ENCODE measurements around the gene RAB40A. TPM values are rescaled to one million over a fixed set of nuclear protein-coding genes. Genes with fewer than 3 reads are reported as not detected.
"Not testable (repeated sequence)": the region's sequence is repeated elsewhere in the genome, so short reads cannot be mapped to it uniquely, and the experiment has no call there.

The RAB40A gene
- total RNA-seq, 1 experiment from 2014 or later: 1.0 TPM

- no TSS peak for BruUV-seq (replicated peaks)
These were observed 16.0 kb downstream of the RAB40A start for GRCh38 chrX:103503163-103503852.

GRCh38 chrX:103498786-103499185 is 20.5 kb downstream of the RAB40A start:
- no peak overlapping the region for H3K4me2 ChIP-seq
- intact Hi-C loops (cut with micrococcal nuclease; ENCODE audit: unreplicated experiment): no loop called here
- H4K20me1 ChIP-seq (ENCODE audit: insufficient read depth): no peaks in the 10 kb centered on the region
- H3F3A ChIP-seq (ENCODE audit: insufficient read depth, low read depth): no peaks in the 10 kb centered on the region
- CTCF ChIA-PET: no interaction called here
- H2AFZ ChIP-seq: no peak overlapping the region
- BruUV-seq (replicated peaks): no TSS peak
- no peaks in the 10 kb centered on the region for H3K36me3 ChIP-seq (ENCODE audit: low read depth)
- no peaks in the 10 kb centered on the region for H3K27me3 ChIP-seq (ENCODE audit: insufficient read depth, low read depth)
- no peak overlapping the region for H3K4me3 ChIP-seq
- POLR2A ChIA-PET (ENCODE audit: unreplicated experiment): no interaction called here
- H3K9me2 ChIP-seq (ENCODE audit: insufficient read depth): no peaks in the 10 kb centered on the region
- no peaks in the 10 kb centered on the region for H3K9me3 ChIP-seq (ENCODE audit: insufficient read depth, low read depth)
- DNase-seq: no peak
- H3K27ac ChIP-seq: no peak overlapping the region
- no peaks in the 10 kb centered on the region for H3K79me2 ChIP-seq (ENCODE audit: low read depth)
- H3K4me1 ChIP-seq (replicated peaks; ENCODE audit: insufficient read depth): no peaks in the 10 kb centered on the region
- no peak for TF ChIP-seq EZH2 (IDR thresholded peaks at IDR 0.05; ENCODE audit: low read depth)
- TF ChIP-seq, protein P1, sequence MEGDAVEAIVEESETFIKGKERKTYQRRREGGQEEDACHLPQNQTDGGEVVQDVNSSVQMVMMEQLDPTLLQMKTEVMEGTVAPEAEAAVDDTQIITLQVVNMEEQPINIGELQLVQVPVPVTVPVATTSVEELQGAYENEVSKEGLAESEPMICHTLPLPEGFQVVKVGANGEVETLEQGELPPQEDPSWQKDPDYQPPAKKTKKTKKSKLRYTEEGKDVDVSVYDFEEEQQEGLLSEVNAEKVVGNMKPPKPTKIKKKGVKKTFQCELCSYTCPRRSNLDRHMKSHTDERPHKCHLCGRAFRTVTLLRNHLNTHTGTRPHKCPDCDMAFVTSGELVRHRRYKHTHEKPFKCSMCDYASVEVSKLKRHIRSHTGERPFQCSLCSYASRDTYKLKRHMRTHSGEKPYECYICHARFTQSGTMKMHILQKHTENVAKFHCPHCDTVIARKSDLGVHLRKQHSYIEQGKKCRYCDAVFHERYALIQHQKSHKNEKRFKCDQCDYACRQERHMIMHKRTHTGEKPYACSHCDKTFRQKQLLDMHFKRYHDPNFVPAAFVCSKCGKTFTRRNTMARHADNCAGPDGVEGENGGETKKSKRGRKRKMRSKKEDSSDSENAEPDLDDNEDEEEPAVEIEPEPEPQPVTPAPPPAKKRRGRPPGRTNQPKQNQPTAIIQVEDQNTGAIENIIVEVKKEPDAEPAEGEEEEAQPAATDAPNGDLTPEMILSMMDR (conservative IDR thresholded peaks at IDR 0.05): no peak

More at GRCh38 chrX:103503163-103503852, 16.0 kb downstream of the RAB40A start:
- Histone ChIP-seq H3K27me3 (ENCODE audit: insufficient read depth, low read depth) (no peaks in the 10 kb centered on the region), H3K4me1 (replicated peaks; ENCODE audit: insufficient read depth) (no peaks in the 10 kb centered on the region), H3K9me2 (ENCODE audit: insufficient read depth) (no peaks in the 10 kb centered on the region), H3K79me2 (ENCODE audit: low read depth) (no peaks in the 10 kb centered on the region), H4K20me1 (ENCODE audit: insufficient read depth) (no peaks in the 10 kb centered on the region), H3K4me3 (no peak overlapping the region), H3K4me2 (no peak overlapping the region), H3K27ac (no peak overlapping the region), H3K36me3 (ENCODE audit: low read depth) (no peaks in the 10 kb centered on the region), H3K9me3 (ENCODE audit: insufficient read depth, low read depth) (no peaks in the 10 kb centered on the region), H2AFZ (no peak overlapping the region), H3F3A (ENCODE audit: insufficient read depth, low read depth) (no peaks in the 10 kb centered on the region)
- ChIA-PET CTCF (interaction anchor here (0.6 kb wide), 2 partner anchors 14 to 223 kb away, joined by 3 to 5 read pairs; no protein-coding TSS in a partner anchor), POLR2A (ENCODE audit: unreplicated experiment) (interaction anchor here (0.5 kb wide), 1 partner anchor 757 kb away, joined by 8 read pairs; no protein-coding TSS in a partner anchor)
- no peak for TF ChIP-seq EZH2 (IDR thresholded peaks at IDR 0.05; ENCODE audit: low read depth)
- TF ChIP-seq, protein P1 (conservative IDR thresholded peaks at IDR 0.05): no peak
- no peak for DNase-seq
- intact Hi-C loops (cut with micrococcal nuclease; ENCODE audit: unreplicated experiment): no loop called here

DNA sequence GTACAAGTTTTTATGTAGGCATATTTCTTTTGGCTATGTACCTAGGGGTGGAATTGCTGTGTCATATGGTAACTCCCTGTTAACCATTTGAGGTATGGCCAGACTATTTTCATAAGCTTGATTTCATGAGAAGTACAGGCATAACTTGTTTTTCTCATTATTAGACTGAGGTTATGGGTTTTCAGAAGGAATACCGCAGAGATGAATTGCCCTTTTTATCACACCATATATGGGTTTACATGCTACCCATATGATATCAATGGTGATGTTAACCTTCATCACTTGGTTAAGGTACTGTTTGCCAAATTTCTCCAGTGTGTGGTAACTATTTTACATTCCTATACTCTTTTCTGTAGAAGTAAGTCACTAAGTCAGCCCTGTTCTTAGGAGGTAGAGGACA is 23.5 kb downstream of the RAB40A start:
- Histone ChIP-seq H3K9me2 (ENCODE audit: insufficient read depth) (no peaks in the 10 kb centered on the region), H3K36me3 (ENCODE audit: low read depth) (no peaks in the 10 kb centered on the region), H3K9me3 (ENCODE audit: insufficient read depth, low read depth) (no peaks in the 10 kb centered on the region), H3K79me2 (ENCODE audit: low read depth) (no peaks in the 10 kb centered on the region), H3F3A (ENCODE audit: insufficient read depth, low read depth) (no peaks in the 10 kb centered on the region), H3K4me3 (no peak overlapping the region), H4K20me1 (ENCODE audit: insufficient read depth) (no peaks in the 10 kb centered on the region), H3K27ac (no peak overlapping the region), H3K4me2 (no peak overlapping the region), H2AFZ (no peak overlapping the region), H3K4me1 (replicated peaks; ENCODE audit: insufficient read depth) (no peaks in the 10 kb centered on the region), H3K27me3 (ENCODE audit: insufficient read depth, low read depth) (no peaks in the 10 kb centered on the region)
- CTCF ChIA-PET: no interaction called here
- POLR2A ChIA-PET (ENCODE audit: unreplicated experiment): no interaction called here
- no peak for DNase-seq
- intact Hi-C loops (cut with micrococcal nuclease; ENCODE audit: unreplicated experiment): no loop called here
- BruUV-seq (replicated peaks): no TSS peak
- TF ChIP-seq, protein P1 (conservative IDR thresholded peaks at IDR 0.05): no peak
- TF ChIP-seq EZH2 (IDR thresholded peaks at IDR 0.05; ENCODE audit: low read depth): no peak

DNA sequence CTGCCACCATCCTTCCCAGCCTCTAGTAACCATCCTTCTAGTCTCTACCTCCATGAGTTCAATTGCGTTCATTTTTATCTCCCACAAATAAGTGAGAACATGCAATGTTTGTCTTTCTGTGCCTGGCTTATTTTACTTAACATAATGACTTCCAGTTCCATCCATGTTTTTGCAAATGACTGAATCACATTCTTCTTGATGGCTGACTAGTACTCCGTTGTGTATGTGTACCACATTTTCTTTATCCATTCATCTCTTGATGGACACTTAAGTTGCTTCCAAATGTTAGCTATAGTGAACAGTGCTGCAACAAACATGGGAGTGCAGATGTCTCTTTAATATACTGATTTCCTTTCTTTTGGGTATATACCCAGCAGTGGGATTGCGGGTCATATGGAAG is 25.7 kb downstream of the RAB40A start:
- H3K27ac ChIP-seq; CTCF ChIA-PET; BruUV-seq (replicated peaks): not testable (repeated sequence)

More for the DNA sequence above, 25.7 kb downstream of the RAB40A start:
- intact Hi-C loops (cut with micrococcal nuclease; ENCODE audit: unreplicated experiment); H3K4me2 ChIP-seq; H4K20me1 ChIP-seq (ENCODE audit: insufficient read depth); H3K27me3 ChIP-seq (ENCODE audit: insufficient read depth, low read depth); H3K4me1 ChIP-seq (replicated peaks; ENCODE audit: insufficient read depth); H3K79me2 ChIP-seq (ENCODE audit: low read depth); DNase-seq; POLR2A ChIA-PET (ENCODE audit: unreplicated experiment); H3F3A ChIP-seq (ENCODE audit: insufficient read depth, low read depth); H3K36me3 ChIP-seq (ENCODE audit: low read depth); H3K9me3 ChIP-seq (ENCODE audit: insufficient read depth, low read depth); H2AFZ ChIP-seq; H3K4me3 ChIP-seq; H3K9me2 ChIP-seq (ENCODE audit: insufficient read depth): not testable (repeated sequence)

Measured in PC-9 (cell line).